SK-N-SH (cell line): ENCODE results near the gene CD69.

ENCODE experiments used
- CTCF ChIP-seq: fragments of 200-600 bp; sonication (generic); IDR thresholded peaks from 2 replicates; pipeline ENCODE4 v1.6.1; 2017; ENCODE audit warnings: antibody characterized with exemption, mild to moderate bottlenecking, moderate library complexity
- EP300 ChIP-seq, 2 experiments: IDR thresholded peaks; 2 replicates each; pipeline versions ENCODE4 v1.4.0 to v1.6.1; 2012; ENCODE audit warnings: borderline replicate concordance in 1 of 2, low read depth in 1 of 2, low read length in 1 of 2
- FOSL2 ChIP-seq: IDR thresholded peaks from 2 replicates; pipeline ENCODE4 v1.4.0; 2012; ENCODE audit warnings: low read depth, mild to moderate bottlenecking, moderate library complexity, borderline replicate concordance
- MAX ChIP-seq: IDR thresholded peaks from 2 replicates; pipeline ENCODE4 v1.4.0; 2012; ENCODE audit warnings: low read depth
- PBX3 ChIP-seq: IDR thresholded peaks from 2 replicates; pipeline ENCODE4; 2012
- POLR2AphosphoS5 ChIP-seq: IDR thresholded peaks from 2 replicates; pipeline ENCODE4 v1.6.1; 2012; ENCODE audit warnings: low read depth, low read length
- RXRA ChIP-seq: IDR thresholded peaks from 2 replicates; pipeline ENCODE4 v1.4.0; 2012; ENCODE audit warnings: low read depth, mild to moderate bottlenecking, borderline replicate concordance
- SIN3A ChIP-seq: IDR thresholded peaks from 2 replicates; pipeline ENCODE4 v1.6.1; 2012; ENCODE audit warnings: low read depth, mild to moderate bottlenecking, low read length, moderate library complexity, borderline replicate concordance
- TAF1 ChIP-seq: IDR thresholded peaks from 2 replicates; pipeline ENCODE4 v1.6.1; 2012; ENCODE audit warnings: low read depth, mild to moderate bottlenecking, low read length, moderate library complexity, borderline replicate concordance
- TEAD4 ChIP-seq: IDR thresholded peaks from 2 replicates; pipeline ENCODE4 v1.4.0; 2012; ENCODE audit warnings: mild to moderate bottlenecking, borderline replicate concordance; ENCODE audit not compliant: insufficient read depth
- USF2 ChIP-seq: fragments of 150-350 bp; IDR thresholded peaks from 2 replicates; pipeline ENCODE4 v1.6.1; 2017; ENCODE audit warnings: antibody characterized with exemption, low read length, low read depth, borderline replicate concordance

GRCh38 chr12:9779209-9779608 is 18.5 kb upstream of the CD69 start:
- TF ChIP-seq CTCF (no peak), USF2 (no peak), SIN3A (no peak), MAX (no peak), TEAD4 (no peak), POLR2AphosphoS5 (no peak), PBX3 (no peak), TAF1 (no peak), EP300 (IDR thresholded peaks at IDR 0.05; ENCODE audit: borderline replicate concordance in 1 of 2, low read depth in 1 of 2, low read length in 1 of 2) (no peak), FOSL2 (no peak), RXRA (no peak)
